GM21381 (cell line): Measurements from ENCODE around the gene CPT2.

ENCODE experiments used
- ATAC-seq: cut with Tn5 transposase; IDR thresholded peaks from one replicate; pipeline ENCODE4 v1.9.1; 2021; ENCODE audit warnings: mild to moderate bottlenecking, moderate library complexity; ENCODE audit not compliant: unreplicated experiment

The CPT2 gene

GRCh38 chr1:53214376-53214940, 17.8 kb downstream of the CPT2 start:
- ATAC-seq, result no peak

- ATAC-seq, result no peak
Measured at GRCh38 chr1:53218201-53218600, 21.6 kb downstream of the CPT2 start.

DNA sequence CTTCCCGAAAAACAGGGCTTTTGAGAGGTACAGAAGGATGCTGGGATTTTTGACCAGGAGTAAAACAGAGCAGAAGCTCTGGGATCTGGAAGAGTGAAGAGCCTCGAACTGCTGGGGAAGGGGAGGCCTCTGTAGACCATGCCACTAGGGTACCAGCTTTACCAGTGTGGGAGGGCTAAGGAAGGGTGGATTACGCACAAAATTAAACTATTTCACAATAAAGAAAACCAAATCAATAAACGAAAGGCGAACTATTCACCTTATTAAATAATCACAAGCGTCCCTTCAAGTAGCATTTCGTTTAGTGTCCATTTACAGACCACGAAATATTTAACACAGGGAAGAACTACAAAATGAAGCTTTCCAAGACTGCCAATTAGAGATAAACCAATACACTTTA, 23.1 kb downstream of the CPT2 start:
- ATAC-seq, result no peak

- peak; percentile 92 for ATAC-seq
Measured at GRCh38 chr1:53220171-53220961, 23.7 kb downstream of the CPT2 start, which contains the start of gene CZIB. Gene CZIB, minus strand, starts transcription at chr1:53220634. Its CDS starts 59 bp downstream, at chr1:53220575.

DNA sequence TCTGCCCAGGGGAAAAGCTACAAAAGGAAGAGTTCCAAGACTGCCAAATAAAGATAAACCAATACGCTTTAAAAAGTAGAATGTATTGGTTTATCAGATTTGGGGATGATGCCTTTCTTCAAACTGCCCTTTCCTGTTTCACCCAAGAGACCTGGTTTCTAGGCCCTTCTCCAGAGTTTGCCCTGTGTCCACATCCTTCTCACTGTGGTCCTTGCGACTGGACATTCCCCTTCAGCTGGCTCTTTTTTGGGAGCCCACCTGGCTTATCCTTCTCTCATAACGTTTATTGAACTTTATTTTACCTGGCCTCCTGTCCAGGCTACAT, 24.3 kb downstream of the CPT2 start:
- no peak for ATAC-seq

- ATAC-seq, result no peak
Measured at GRCh38 chr1:53237638-53238037, 41.0 kb downstream of the CPT2 start.

- ATAC-seq, result peak; percentile 93
Measured at GRCh38 chr1:53238197-53239155, 41.9 kb downstream of the CPT2 start, which contains the start of gene MAGOH. Gene MAGOH, minus strand, starts transcription at chr1:53238518. Its CDS starts 70 bp downstream, at chr1:53238448.

DNA sequence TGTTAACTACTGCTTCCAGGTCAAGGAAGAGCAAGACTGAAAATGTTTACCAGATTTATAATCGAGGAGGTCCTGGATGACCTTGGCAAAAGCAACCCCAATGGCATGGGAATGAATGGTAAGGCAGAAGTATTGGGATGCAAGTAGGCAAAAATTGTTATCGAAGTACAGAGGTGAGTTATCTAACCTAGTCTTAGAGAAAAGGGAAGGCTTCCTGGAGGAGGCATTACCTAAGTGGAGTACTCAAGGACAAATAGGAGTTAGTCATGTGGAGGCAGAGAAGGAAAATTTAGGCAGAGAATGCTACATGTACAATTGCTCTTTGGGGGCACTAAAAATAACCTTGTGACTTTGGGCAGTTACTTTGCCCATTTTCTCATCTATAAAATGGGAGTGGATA, 45.2 kb downstream of the CPT2 start:
- ATAC-seq, result no peak

- ATAC-seq, result no peak
Measured at GRCh38 chr1:53242381-53242780, 45.8 kb downstream of the CPT2 start.

- ATAC-seq, result no peak
Measured at GRCh38 chr1:53244141-53244540, 47.5 kb downstream of the CPT2 start.

DNA sequence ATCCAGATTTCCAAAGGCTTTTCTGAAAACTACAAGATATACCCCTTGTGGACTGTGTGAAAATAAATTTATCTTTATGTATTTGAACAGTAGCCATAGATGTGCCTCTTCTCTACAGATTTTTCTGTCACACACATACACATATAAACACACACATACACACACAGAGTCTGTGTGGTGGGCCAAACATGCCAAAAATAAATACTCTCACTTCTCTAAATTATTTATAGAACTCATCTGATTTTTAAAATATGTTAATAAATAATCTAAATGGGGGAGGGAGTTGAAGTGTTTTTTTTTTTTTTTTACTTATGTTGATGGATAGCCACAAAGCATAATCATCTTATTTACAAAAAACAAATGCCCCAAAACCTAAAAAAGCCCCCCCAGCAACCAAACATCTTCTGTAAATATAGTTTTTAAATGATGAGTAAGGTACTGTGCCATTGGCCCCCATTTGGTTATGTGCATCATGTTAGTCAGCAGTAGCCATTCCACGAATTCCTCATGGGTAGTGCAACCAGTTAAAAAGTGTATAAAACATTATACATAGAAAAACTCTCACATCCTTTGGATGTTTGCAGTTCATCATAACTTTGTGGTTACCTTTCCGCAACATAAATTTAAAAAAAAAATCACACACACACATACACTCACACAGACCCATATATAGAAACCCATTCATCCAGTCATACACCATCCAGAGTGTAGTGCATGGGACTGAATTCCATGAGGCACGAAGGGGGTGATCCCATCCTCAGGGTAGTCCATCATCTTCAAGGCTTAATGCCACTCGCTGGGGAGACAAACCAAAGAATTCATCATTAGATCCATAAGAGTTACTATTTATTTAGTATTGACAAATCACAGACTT, 49.9 kb downstream of the CPT2 start:
- ATAC-seq, result no peak

DNA sequence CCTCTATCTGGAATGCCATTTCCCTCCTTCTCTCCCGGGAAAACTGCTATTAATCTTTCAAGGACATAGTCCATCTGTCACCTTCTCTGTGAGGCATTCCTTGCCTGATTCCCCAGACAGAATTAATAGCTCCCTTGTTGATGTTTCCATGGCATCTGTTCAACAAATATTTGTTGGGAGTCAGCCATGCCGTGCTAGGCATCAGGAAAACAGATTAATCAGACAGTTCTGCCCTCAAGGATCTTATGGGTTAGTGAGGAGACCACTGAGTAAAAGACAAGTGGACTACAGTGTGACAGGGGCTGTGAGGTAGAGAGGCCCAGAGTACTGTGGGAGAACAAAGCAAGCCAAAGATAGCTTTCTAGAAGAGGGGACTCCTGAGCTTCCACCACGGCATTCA, 53.1 kb downstream of the CPT2 start:
- ATAC-seq, result no peak

- ATAC-seq, result no peak
Measured at GRCh38 chr1:53250325-53250724, 53.7 kb downstream of the CPT2 start.

GRCh38 chr1:53254011-53254640, 57.5 kb downstream of the CPT2 start:
- ATAC-seq, result no peak

GRCh38 chr1:53255031-53255430, 58.4 kb downstream of the CPT2 start:
- no peak for ATAC-seq

- no peak for ATAC-seq
Measured at GRCh38 chr1:53256511-53257453, 60.2 kb downstream of the CPT2 start.

DNA sequence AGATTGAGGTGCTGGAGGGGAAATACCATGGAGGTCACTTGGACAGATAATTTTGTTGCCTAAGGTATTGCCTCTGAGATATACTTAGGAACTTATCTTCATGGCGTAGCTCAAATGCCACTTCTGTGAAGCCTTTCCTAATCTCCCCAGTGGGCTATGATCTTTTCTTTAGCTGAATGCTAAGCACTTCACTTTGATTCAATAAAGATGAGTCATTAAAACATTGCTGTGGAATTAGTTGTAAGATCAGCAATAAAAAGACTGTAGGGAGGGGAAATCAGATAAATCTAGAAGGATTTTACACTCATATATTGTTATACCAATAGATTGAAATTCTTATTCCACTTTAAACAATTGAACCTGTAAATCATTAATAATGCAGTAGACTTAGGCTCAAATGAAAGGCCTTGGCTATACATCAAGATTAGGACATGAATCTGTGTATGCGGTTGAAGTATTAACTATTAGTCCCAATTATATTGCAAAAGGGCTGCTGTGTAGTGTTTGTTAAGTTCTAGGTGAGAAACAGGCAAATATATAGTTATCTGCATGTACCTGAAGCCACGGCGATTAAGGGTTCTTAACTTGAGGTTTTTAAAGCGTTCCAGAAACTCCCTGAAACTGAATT, 60.9 kb downstream of the CPT2 start:
- no peak for ATAC-seq

DNA sequence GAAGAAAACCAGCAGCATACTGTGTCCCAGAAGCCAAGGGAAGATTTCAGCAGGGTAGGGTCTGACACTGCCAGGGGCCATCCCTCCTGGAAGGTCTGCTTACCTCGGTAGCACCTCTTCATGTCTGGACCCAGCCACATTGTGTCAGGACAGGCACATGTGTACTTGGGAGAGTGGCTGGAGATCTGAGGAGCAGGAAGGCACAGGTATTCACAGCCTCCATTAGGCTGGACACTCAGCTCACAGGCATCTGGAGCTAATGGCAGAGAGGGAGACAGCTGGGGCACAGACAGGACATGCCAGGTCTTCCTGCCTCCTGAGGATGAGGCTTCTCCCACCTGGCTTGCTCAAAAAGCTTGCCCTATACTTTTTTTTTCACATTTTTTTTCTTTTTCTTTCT, 61.6 kb downstream of the CPT2 start:
- ATAC-seq, result no peak

GRCh38 chr1:53259932-53260331, 63.3 kb downstream of the CPT2 start:
- ATAC-seq, result no peak
